NCI-H82 (cell line): Measurements from ENCODE around the gene STK39.
A peak's percentile ranks its signal among the peaks of the same experiment; 100 is the strongest.

Source experiments
- DNase-seq: peaks from one replicate; lab custom pipeline; 2025; lab: John Stamatoyannopoulos, UW

STK39 gene

DNA sequence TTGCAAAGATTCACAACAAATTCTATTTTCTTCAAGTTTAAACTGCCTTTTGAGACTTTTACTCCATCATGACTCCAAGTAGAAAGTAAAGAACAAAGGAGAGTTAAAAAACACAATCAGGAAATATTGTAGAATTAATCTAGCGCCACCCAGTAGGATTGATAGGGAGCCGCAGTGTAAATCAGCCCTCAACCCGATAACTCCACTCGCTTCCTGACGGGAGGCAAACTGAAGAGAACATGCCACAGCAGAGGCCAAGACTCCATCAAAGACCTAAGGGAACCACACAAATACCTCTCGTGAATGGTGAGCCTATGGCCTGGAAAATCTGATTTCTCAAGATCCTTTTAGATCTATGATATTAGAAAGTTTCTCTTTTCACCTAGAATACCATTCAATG, 319.0 kb downstream of the STK39 start:
- no peak for DNase-seq

GRCh38 chr2:167925758-167926157, 321.6 kb downstream of the STK39 start:
- no peak for DNase-seq

DNA sequence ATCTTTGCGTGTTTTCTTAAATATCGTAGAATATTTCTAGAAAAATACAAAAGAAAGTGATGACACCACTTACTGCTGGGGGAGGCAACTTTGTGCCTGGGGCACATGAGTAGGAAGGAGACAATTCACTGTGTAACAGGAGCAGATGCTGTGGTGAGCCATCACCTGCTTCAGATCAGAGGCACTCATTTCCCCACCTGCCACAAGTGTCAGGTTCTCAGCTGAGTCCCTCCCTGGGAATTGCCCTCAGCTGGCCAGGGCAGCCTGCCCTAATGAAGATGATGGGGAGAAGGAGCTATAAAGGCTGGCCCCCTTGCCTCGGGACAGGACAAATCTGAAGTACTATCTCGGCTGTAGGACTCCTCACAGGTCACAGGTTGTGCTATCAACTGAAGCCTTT, 322.8 kb downstream of the STK39 start:
- DNase-seq, result peak; percentile 31

- no peak for DNase-seq
Observed at GRCh38 chr2:167916756-167917155, 330.6 kb downstream of the STK39 start.

GRCh38 chr2:167914969-167915368, 332.4 kb downstream of the STK39 start:
- no peak for DNase-seq

GRCh38 chr2:167908786-167909185, 338.6 kb downstream of the STK39 start:
- no peak for DNase-seq

DNA sequence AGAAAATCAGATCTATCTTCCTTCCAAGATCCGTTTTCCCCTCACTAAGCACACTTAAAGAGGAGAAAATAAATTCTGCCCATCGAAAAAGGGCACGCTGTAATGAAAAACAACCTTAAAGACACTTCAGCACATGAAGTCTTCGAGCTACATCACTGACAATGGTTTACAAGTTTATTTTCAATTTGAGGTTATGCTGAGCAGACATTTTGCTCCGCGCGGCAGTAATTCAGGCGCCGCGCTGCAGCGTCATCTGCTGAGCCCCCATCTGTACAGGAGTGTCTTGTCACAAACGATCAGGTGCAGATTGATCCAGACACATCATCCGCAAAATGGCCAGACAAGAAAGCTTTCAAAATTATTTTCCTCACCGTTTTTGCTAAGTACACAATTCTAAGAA, 341.7 kb downstream of the STK39 start:
- DNase-seq, result peak; percentile 35
